ENCODE data around the gene PJA1. TPM values are rescaled to one million over a fixed set of nuclear protein-coding genes. Genes with fewer than 3 reads are reported as not detected.

Gene PJA1
- total RNA-seq, 5 donors from 2014 or later (not counting 1 experiment from before 2014, with no cell fraction given), result 23.8 to 32.2 (median 26.8) TPM

DNA sequence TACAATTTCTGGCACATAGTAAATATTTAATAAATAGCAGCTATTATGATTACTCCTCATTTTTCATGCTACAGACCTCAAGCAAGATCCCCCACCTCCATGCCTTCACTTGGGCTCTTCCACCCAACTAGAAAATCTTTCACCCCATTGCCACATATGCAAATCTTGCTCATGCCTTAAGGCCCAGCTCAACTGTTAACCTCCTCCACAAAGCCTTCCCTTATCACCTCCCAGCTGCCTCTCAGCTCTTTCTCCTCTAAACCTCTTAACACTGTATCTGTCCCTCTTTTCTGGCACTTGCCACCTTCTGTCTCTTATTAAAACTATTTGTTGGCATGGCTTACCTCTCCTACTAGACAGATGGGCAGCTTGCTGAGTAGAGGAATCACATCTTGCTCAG, 51.5 kb downstream of the PJA1 start:
- ChIA-PET CTCF (interaction anchor here (0.6 kb wide), 2 partner anchors 310 to 1245 kb away, joined by 3 to 4 read pairs; no protein-coding TSS in a partner anchor), POLR2A (interaction anchor here in 1 of 2 donors (0.6 kb wide), 1 partner anchor 1899 kb away, joined by 3 read pairs; no protein-coding TSS in a partner anchor)
- Histone ChIP-seq H3K4me3 (ENCODE audit: control insufficient read depth in 1 of 2, extremely low read depth in 1 of 2, low read length in 1 of 2) (no peak overlapping the region), H3K4me1 (ENCODE audit: control insufficient read depth in 1 of 2, extremely low read depth in 1 of 2, insufficient read depth in 2 of 2, low read length in 2 of 2) (no peaks in the 10 kb centered on the region), H3K36me3 (ENCODE audit: control insufficient read depth in 2 of 2, extremely low read depth in 1 of 2, insufficient read depth in 1 of 2, low read length in 1 of 2) (no peaks in the 10 kb centered on the region), H3K27me3 (replicated peaks in 1 of 2; ENCODE audit: control insufficient read depth in 2 of 2, extremely low read depth in 1 of 2, insufficient read depth in 2 of 2, low read length in 1 of 2) (no peaks in the 10 kb centered on the region), H3K9me3 (no peaks in the 10 kb centered on the region), H3K27ac (ENCODE audit: low read length) (no peak overlapping the region)
- DNase-seq (no peak), ATAC-seq (replicated peaks in 1 of 4) (no peak)
- Mint-ChIP-seq H3K4me3 (no peak overlapping the region), H3K27ac (no peak overlapping the region), H3K9me3 (no peaks in the 10 kb centered on the region), H3K27me3 (no peaks in the 10 kb centered on the region), H3K36me3 (no peaks in the 10 kb centered on the region), H3K4me1 (no peaks in the 10 kb centered on the region)

All from T-cell (primary cell).